T-cell (primary cell): ENCODE measurements around the gene WDR45. TPM values are rescaled to one million over a fixed set of nuclear protein-coding genes. Genes with fewer than 3 reads are reported as not detected.

ENCODE experiments used
- ATAC-seq, 4 experiments: fragments of 200-7000 bp in 3 of 4; fragments of 150-1000 bp in 1 of 4; cut with Tn5 transposase; replicated peaks in 1 of 4; 1 replicate in 3 of 4; 2 replicates in 1 of 4; pipeline ENCODE4 v1.10.0; 2021; ENCODE audit warnings: moderate library complexity in 3 of 4, mild to moderate bottlenecking in 2 of 4, moderate number of reproducible peaks in 1 of 4
- CTCF ChIA-PET, 2 donors: fragments of 300-600 bp; sonication (Branson Sonifier 250); formaldehyde crosslinking; loops; one replicate each; lab custom pipeline; 2022; ENCODE audit warnings: antibody characterized with exemption in 2 of 2; lab: Charles Lee
- POLR2A ChIA-PET, 2 donors: fragments of 300-600 bp; sonication (Branson Sonifier 250); formaldehyde crosslinking; loops; one replicate each; lab custom pipeline; 2022; ENCODE audit warnings: antibody characterized with exemption in 2 of 2; lab: Charles Lee
- DNase-seq, 35 experiments: peaks; one replicate each; pipeline versions ENCODE4 v3.0.0 to v3.0.0-alpha.2; 2013 to 2023
- H3K27ac ChIP-seq: one replicate; pipeline ENCODE4 v1.5.1; 2013; ENCODE audit warnings: low read length
- H3K27me3 ChIP-seq, 2 experiments: replicated peaks in 1 of 2; 1 replicate in 1 of 2; 2 replicates in 1 of 2; pipeline versions ENCODE4 v1.6.1 to v1.7.0; 2013; ENCODE audit warnings: low read length in 1 of 2, mixed read lengths in 1 of 2; ENCODE audit not compliant: control insufficient read depth in 2 of 2, insufficient read depth in 2 of 2; ENCODE audit errors: extremely low read depth in 1 of 2
- H3K36me3 ChIP-seq, 2 donors: 1 replicate in 1 of 2; 2 replicates in 1 of 2; pipeline versions ENCODE4 v1.6.1 to v1.7.0; 2013; ENCODE audit warnings: low read length in 1 of 2; ENCODE audit not compliant: control insufficient read depth in 2 of 2, insufficient read depth in 1 of 2; ENCODE audit errors: extremely low read depth in 1 of 2
- H3K4me1 ChIP-seq, 2 experiments: 1 replicate in 1 of 2; 2 replicates in 1 of 2; pipeline versions ENCODE4 v1.6.1 to v1.7.0; 2013; ENCODE audit warnings: low read length in 2 of 2, mixed read lengths in 1 of 2; ENCODE audit not compliant: insufficient read depth in 2 of 2, control insufficient read depth in 1 of 2; ENCODE audit errors: extremely low read depth in 1 of 2
- H3K4me3 ChIP-seq, 2 donors: 1 replicate in 1 of 2; 2 replicates in 1 of 2; pipeline versions ENCODE4 v1.5.1 to v1.7.0; 2013; ENCODE audit warnings: mild to moderate bottlenecking in 2 of 2, low read length in 1 of 2, moderate library complexity in 1 of 2; ENCODE audit not compliant: control insufficient read depth in 1 of 2; ENCODE audit errors: extremely low read depth in 1 of 2
- H3K9me3 ChIP-seq: 2 replicates; pipeline ENCODE4 v1.7.0; 2013
- H3K27ac Mint-ChIP-seq, 2 donors: one replicate each; pipeline ENCODE4 v1.8.0; 2020 to 2021; ENCODE audit warnings: mild to moderate bottlenecking in 2 of 2, mixed read lengths in 2 of 2
- H3K27me3 Mint-ChIP-seq, 2 donors: one replicate each; pipeline ENCODE4 v1.8.0; 2021 to 2022; ENCODE audit warnings: mixed read lengths in 2 of 2
- H3K36me3 Mint-ChIP-seq: one replicate; pipeline ENCODE4 v1.8.0; 2021; ENCODE audit warnings: mixed read lengths
- H3K4me1 Mint-ChIP-seq, 3 donors: one replicate each; pipeline ENCODE4 v1.8.0; 2020 to 2022; ENCODE audit warnings: mixed read lengths in 3 of 3, mild to moderate bottlenecking in 1 of 3
- H3K4me3 Mint-ChIP-seq, 3 donors: one replicate each; pipeline ENCODE4 v1.8.0; 2020 to 2022; ENCODE audit warnings: mild to moderate bottlenecking in 3 of 3, mixed read lengths in 3 of 3, moderate library complexity in 3 of 3
- H3K9me3 Mint-ChIP-seq, 3 donors: one replicate each; pipeline ENCODE4 v1.8.0; 2020 to 2022; ENCODE audit warnings: mixed read lengths in 3 of 3
- WGBS: methylation state at CpG from one replicate; pipeline ENCODE4 v1.1.5; 2013; ENCODE audit warnings: missing lambda C conversion rate; ENCODE audit not compliant: insufficient coverage; 5-methylcytosine and 5-hydroxymethylcytosine counted together
- total RNA-seq, 35 experiments: library from RNA in 6 of 35; stranded (reverse) in 6 of 35; fragments of 120-200 nt in 1 of 35; gene quantifications; one replicate each; pipeline versions ENCODE4 v1.2.1 to v1.2.4 and lab custom pipeline; 2013 to 2026

The WDR45 gene
- total RNA-seq, 5 donors from 2014 or later (not counting 1 experiment from before 2014, with no cell fraction given) = 66.2 to 134 (median 112) TPM

DNA sequence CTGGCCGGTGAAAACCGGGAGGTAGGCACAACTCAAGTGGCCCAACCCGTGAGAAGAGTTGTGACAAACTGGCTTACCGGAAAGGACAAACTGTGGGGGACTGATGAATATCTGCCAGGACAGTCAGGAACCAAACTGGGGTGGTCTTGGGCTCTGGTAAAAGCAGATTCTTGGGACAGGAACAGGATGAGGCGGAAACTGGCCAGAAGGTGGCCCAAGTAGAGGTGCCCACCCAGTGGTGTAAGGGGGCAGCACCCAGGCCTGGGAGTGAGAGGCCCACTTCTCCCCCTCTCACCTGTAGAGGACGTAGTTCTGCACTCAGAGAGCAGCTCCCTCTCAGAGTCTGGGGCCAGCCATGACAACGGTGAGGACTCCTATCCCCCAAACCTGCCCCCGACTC is 15.0 kb downstream of the WDR45 start:
- no peak overlapping the region for H3K27ac ChIP-seq
- no peaks in the 10 kb centered on the region for H3K9me3 ChIP-seq
- H3K36me3 ChIP-seq = peaks cover 0 to 2% of the 10 kb centered on the region in 2 donors
- Mint-ChIP-seq H3K9me3 (no peaks in the 10 kb centered on the region), H3K27me3 (no peaks in the 10 kb centered on the region), H3K36me3 (peaks cover 3% of the 10 kb centered on the region), H3K27ac (no peak overlapping the region), H3K4me3 (no peak overlapping the region), H3K4me1 (no peaks in the 10 kb centered on the region)
- H3K4me3 ChIP-seq = no peak overlapping the region
- no peak for ATAC-seq
- POLR2A ChIA-PET = interaction anchor here in 1 of 2 donors (0.6 kb wide), 1 partner anchor 32 kb away, joined by 4 read pairs; no protein-coding TSS in a partner anchor
- H3K27me3 ChIP-seq = no peaks in the 10 kb centered on the region
- DNase-seq = no peak
- 85% methylated on average over 3 of the region's 8 CpGs for WGBS
- no peaks in the 10 kb centered on the region for H3K4me1 ChIP-seq
- CTCF ChIA-PET = no interaction called here

DNA sequence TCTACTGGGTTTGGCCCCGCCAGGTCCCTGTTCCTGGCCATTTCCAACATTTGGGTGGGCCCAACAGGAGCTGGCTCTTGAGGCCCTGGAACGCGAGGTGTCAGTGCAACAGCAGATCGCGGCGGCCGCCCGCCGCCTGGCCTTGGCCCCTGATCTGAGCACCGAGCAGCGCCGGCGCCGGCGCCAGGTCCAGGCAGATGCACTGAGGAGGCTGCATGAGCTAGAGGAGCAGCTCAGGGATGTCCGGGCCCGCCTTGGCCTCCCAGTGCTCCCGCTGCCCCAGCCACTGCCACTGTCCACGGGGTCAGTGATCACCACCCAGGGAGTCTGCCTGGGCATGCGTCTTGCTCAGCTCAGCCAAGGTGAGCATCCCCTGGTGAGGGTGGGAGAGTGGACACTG is 15.4 kb downstream of the WDR45 start:
- Mint-ChIP-seq H3K27me3 (no peaks in the 10 kb centered on the region), H3K27ac (no peak overlapping the region), H3K9me3 (no peaks in the 10 kb centered on the region), H3K4me3 (no peak overlapping the region), H3K4me1 (no peaks in the 10 kb centered on the region), H3K36me3 (peaks cover 3% of the 10 kb centered on the region)
- ATAC-seq (no peak), DNase-seq (no peak)
- Histone ChIP-seq H3K27me3 (no peaks in the 10 kb centered on the region), H3K36me3 (peaks cover 0 to 2% of the 10 kb centered on the region in 2 donors), H3K4me1 (no peaks in the 10 kb centered on the region), H3K9me3 (no peaks in the 10 kb centered on the region), H3K4me3 (no peak overlapping the region), H3K27ac (no peak overlapping the region)
- POLR2A ChIA-PET = interaction anchor here in 1 of 2 donors (0.6 kb wide), 1 partner anchor 32 kb away, joined by 4 read pairs; no protein-coding TSS in a partner anchor
- WGBS = 98% methylated on average over 15 of the region's 20 CpGs
- CTCF ChIA-PET = no interaction called here

DNA sequence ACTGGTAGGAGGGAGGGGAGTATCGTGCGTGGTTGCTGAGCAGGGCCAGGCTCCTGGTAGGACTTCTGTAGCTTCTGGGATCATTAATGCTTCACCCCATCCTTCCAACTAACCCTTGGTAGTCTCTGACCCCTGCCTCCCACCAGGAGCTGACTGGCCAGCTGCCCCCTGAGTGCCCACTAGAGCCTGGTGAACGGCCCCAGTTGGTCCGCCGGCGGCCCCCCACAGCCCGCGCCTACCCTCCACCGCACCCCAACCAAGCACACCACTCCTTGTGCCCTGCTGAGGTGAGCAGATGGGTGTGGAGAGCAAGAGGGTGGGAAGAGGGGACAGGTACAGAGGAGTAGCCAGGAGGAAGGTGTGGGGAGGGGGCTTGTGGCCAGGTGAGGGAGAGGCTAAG is 16.0 kb downstream of the WDR45 start:
- H3K27me3 ChIP-seq = no peaks in the 10 kb centered on the region
- Mint-ChIP-seq H3K4me3 (no peak overlapping the region), H3K4me1 (no peaks in the 10 kb centered on the region), H3K27me3 (no peaks in the 10 kb centered on the region), H3K36me3 (peaks cover 3% of the 10 kb centered on the region), H3K27ac (no peak overlapping the region), H3K9me3 (no peaks in the 10 kb centered on the region)
- H3K4me3 ChIP-seq = no peak overlapping the region
- no peak overlapping the region for H3K27ac ChIP-seq
- peaks cover 0 to 2% of the 10 kb centered on the region in 2 donors for H3K36me3 ChIP-seq
- H3K4me1 ChIP-seq = no peaks in the 10 kb centered on the region
- POLR2A ChIA-PET = no interaction called here
- CTCF ChIA-PET = no interaction called here
- WGBS = no CpG with 5 or more reads among the region's 9 CpGs
- no peaks in the 10 kb centered on the region for H3K9me3 ChIP-seq
- no peak for DNase-seq
- no peak for ATAC-seq

DNA sequence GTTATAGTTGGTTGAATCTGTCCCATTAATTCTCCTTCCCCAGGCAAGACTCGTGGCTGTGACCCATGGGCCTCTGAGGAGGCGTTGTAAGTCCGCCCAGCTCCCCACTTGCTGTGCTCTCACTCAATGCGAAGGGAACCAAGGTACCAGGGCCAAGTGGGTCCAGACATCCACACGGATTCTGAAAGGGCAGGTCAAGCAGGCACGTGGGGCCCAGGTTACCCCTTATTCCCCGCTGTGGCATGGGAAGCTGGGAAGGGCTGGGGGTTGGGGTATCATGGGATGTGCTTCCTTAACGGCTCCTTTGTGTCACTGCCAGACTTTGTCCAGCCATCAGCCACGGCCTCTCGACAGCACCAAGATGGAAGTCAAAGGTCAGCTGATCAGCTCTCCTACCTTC is 17.8 kb downstream of the WDR45 start:
- WGBS = 80% methylated on average over 1 of the region's 10 CpGs
- Histone ChIP-seq H3K27ac (no peak overlapping the region), H3K9me3 (no peaks in the 10 kb centered on the region), H3K4me3 (no peak overlapping the region), H3K36me3 (peaks cover 0 to 2% of the 10 kb centered on the region in 2 donors), H3K27me3 (no peaks in the 10 kb centered on the region), H3K4me1 (no peaks in the 10 kb centered on the region)
- ATAC-seq = no peak
- POLR2A ChIA-PET = no interaction called here
- no peak for DNase-seq
- no peak overlapping the region for H3K27ac Mint-ChIP-seq
- no peaks in the 10 kb centered on the region for H3K9me3 Mint-ChIP-seq
- no peaks in the 10 kb centered on the region for H3K36me3 Mint-ChIP-seq
- CTCF ChIA-PET = no interaction called here
- H3K4me3 Mint-ChIP-seq = no peak overlapping the region
- H3K4me1 Mint-ChIP-seq = peaks cover 0 to 2% (median 0%) of the 10 kb centered on the region in 3 donors
- peaks cover 0 to 3% of the 10 kb centered on the region in 2 donors for H3K27me3 Mint-ChIP-seq

DNA sequence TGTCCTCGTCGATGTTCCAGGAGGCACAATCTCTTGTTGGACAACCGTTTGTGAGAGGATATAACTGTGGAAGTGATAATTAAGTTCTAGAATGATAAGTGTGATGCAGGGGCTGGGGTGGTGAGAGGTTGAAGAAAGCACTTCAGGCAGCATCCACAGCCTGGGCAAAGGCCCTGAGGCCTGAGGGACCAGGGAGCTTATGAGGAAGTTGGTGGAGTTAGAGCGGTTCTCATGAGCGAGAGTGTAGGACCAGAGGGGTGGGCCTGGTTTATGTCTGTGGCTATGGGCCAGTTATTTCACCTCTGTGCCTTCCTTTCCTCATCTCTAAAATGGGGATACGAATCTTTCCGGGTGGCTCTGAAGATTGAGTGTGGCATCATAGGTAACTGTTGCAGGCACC is 18.2 kb downstream of the WDR45 start:
- Histone ChIP-seq H3K4me3 (no peak overlapping the region), H3K9me3 (no peaks in the 10 kb centered on the region), H3K27me3 (no peaks in the 10 kb centered on the region), H3K36me3 (peaks cover 0 to 2% of the 10 kb centered on the region in 2 donors), H3K27ac (no peak overlapping the region), H3K4me1 (no peaks in the 10 kb centered on the region)
- 100% methylated on average over 1 of the region's 7 CpGs for WGBS
- peaks cover 0 to 2% (median 0%) of the 10 kb centered on the region in 3 donors for H3K4me1 Mint-ChIP-seq
- POLR2A ChIA-PET = no interaction called here
- DNase-seq (no peak), ATAC-seq (no peak)
- H3K36me3 Mint-ChIP-seq = no peaks in the 10 kb centered on the region
- no peaks in the 10 kb centered on the region for H3K9me3 Mint-ChIP-seq
- H3K27me3 Mint-ChIP-seq = peaks cover 0 to 3% of the 10 kb centered on the region in 2 donors
- no peak overlapping the region for H3K4me3 Mint-ChIP-seq
- CTCF ChIA-PET = no interaction called here
- peak overlapping the region in 1 of 2 donors; percentile 36 for H3K27ac Mint-ChIP-seq

DNA sequence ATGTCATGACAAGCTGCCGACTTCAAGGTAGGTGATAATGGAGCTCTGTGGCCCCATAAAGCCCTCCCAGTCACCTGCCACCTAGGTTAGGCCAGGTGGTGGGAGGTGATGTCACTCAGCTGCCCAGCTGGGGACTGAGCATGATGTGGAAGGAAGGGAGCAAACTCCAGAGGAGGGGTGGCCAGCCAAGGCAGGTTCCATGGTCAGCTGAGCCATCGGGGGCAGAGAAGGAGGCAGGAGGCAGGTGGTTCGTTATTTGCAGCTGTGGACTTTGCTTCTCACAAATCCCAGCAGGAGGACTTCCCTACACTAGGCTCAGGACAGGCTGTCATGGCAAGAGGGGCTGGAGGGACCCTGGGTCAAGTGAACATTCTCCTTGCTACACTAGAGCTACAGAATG is 18.8 kb downstream of the WDR45 start:
- no peaks in the 10 kb centered on the region for H3K36me3 Mint-ChIP-seq
- Histone ChIP-seq H3K4me3 (no peak overlapping the region), H3K36me3 (peaks cover 0 to 2% of the 10 kb centered on the region in 2 donors), H3K4me1 (no peaks in the 10 kb centered on the region), H3K27ac (no peak overlapping the region), H3K27me3 (no peaks in the 10 kb centered on the region), H3K9me3 (no peaks in the 10 kb centered on the region)
- peaks cover 0 to 3% (median 1%) of the 10 kb centered on the region in 3 donors for H3K4me1 Mint-ChIP-seq
- peaks cover 0 to 3% of the 10 kb centered on the region in 2 donors for H3K27me3 Mint-ChIP-seq
- DNase-seq (no peak), ATAC-seq (no peak)
- no CpG with 5 or more reads among the region's 3 CpGs for WGBS
- H3K4me3 Mint-ChIP-seq = no peak overlapping the region
- H3K9me3 Mint-ChIP-seq = no peaks in the 10 kb centered on the region
- H3K27ac Mint-ChIP-seq = no peak overlapping the region
- POLR2A ChIA-PET = no interaction called here
- CTCF ChIA-PET = no interaction called here

DNA sequence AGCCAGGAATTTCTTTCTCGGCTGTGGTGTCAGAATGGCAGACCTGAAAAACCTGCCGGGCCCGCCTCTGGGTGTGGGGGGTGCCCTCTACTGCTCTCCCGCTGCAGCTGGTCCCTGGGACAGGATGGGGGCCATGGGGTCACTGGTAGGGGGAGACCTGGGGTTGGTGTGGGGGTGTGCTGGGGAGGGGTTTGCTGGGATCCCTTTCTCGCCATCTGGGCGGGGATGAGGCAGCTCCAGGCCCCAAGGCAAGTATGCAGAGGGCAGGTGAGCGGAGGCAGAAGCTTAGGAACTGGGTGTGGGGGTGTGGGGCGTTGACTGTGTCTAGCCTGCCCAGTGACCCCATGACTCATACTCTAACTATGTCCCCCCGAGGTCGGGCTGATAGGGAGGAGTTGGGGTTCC is 20.0 kb downstream of the WDR45 start:
- Histone ChIP-seq H3K9me3 (no peaks in the 10 kb centered on the region), H3K4me1 (peaks cover 0 to 3% of the 10 kb centered on the region in 2 experiments), H3K36me3 (peaks cover 0 to 2% of the 10 kb centered on the region in 2 donors), H3K27ac (no peak overlapping the region), H3K4me3 (no peak overlapping the region), H3K27me3 (no peaks in the 10 kb centered on the region)
- POLR2A ChIA-PET = no interaction called here
- WGBS = no CpG with 5 or more reads among the region's 10 CpGs
- no peaks in the 10 kb centered on the region for H3K36me3 Mint-ChIP-seq
- no peaks in the 10 kb centered on the region for H3K9me3 Mint-ChIP-seq
- H3K27ac Mint-ChIP-seq = no peak overlapping the region
- CTCF ChIA-PET = no interaction called here
- ATAC-seq = no peak
- no peak for DNase-seq
- H3K4me3 Mint-ChIP-seq = no peak overlapping the region
- peaks cover 0 to 3% of the 10 kb centered on the region in 2 donors for H3K27me3 Mint-ChIP-seq
- peaks cover 8 to 12% (median 9%) of the 10 kb centered on the region in 3 donors for H3K4me1 Mint-ChIP-seq
